ENCODE measurements around the gene QSOX2. TPM values are rescaled to one million over a fixed set of nuclear protein-coding genes. Genes with fewer than 3 reads are reported as not detected.

The QSOX2 gene
- total RNA-seq, 6 experiments from 2014 or later, result 2.9 to 8.7 (median 6.4) TPM

- 40% methylated on average over 15 of the region's 16 CpGs for WGBS (ENCODE audit: insufficient coverage, low coverage, low lambda C conversion rate, missing lambda C conversion rate)
- DNase-seq (no peak), ATAC-seq (peak; percentile 53 to 76 (median 60))
- peaks cover 0 to 4% (median 0%) of the 10 kb centered on the region in 4 donors for H3K36me3 ChIP-seq
- no peak overlapping the region for H3K27ac ChIP-seq
- H3K4me1 ChIP-seq, result peaks cover 0 to 26% (median 0%) of the 10 kb centered on the region in 4 donors
- H3K4me3 ChIP-seq, result no peak overlapping the region
- peaks cover 0 to 23% of the 10 kb centered on the region in 2 donors for H3K27me3 ChIP-seq
- no peak for TF ChIP-seq POLR2A (IDR thresholded peaks at IDR 0.05)
- no peak for TF ChIP-seq CTCF (IDR thresholded peaks at IDR 0.05)
- H3K9me3 ChIP-seq, result no peaks in the 10 kb centered on the region
- intact Hi-C loops (cut with DNase I), result no loop called here
Observed at GRCh38 chr9:136206602-136207275, 38.9 kb downstream of the QSOX2 start.

- peaks cover 0 to 26% (median 0%) of the 10 kb centered on the region in 4 donors for H3K4me1 ChIP-seq
- no peak overlapping the region for H3K27ac ChIP-seq
- no CpG with 5 or more reads among the region's 5 CpGs for WGBS (ENCODE audit: insufficient coverage, low coverage, low lambda C conversion rate, missing lambda C conversion rate)
- no peak overlapping the region for H3K4me3 ChIP-seq
- intact Hi-C loops (cut with DNase I), result no loop called here
- no peak for ATAC-seq
- H3K36me3 ChIP-seq, result no peaks in the 10 kb centered on the region
- H3K27me3 ChIP-seq, result peaks cover 10 to 29% of the 10 kb centered on the region in 2 donors
- no peak for TF ChIP-seq CTCF (IDR thresholded peaks at IDR 0.05)
- no peak for TF ChIP-seq POLR2A (IDR thresholded peaks at IDR 0.05)
- no peaks in the 10 kb centered on the region for H3K9me3 ChIP-seq
- no peak for DNase-seq
Observed at GRCh38 chr9:136205707-136205992, 40.0 kb downstream of the QSOX2 start.

- TF ChIP-seq POLR2A (IDR thresholded peaks at IDR 0.05) (no peak), CTCF (IDR thresholded peaks at IDR 0.05) (no peak)
- Histone ChIP-seq H3K27ac (no peak within 1 kb of the TSS), H3K4me3 (no peak within 1 kb of the TSS), H3K4me1 (peaks cover 0 to 26% (median 0%) of the 10 kb centered on the region in 4 donors), H3K9me3 (no peaks in the 10 kb centered on the region), H3K27me3 (peaks cover 16 to 29% of the 10 kb centered on the region in 2 donors), H3K36me3 (no peaks in the 10 kb centered on the region)
- peak; percentile 39 to 60 (median 50) for ATAC-seq
- WGBS (ENCODE audit: insufficient coverage, low coverage, low lambda C conversion rate, missing lambda C conversion rate), result 8% methylated on average over 9 of the region's 70 CpGs
- intact Hi-C loops (cut with DNase I), result no loop called here
- DNase-seq, result no peak
Observed at GRCh38 chr9:136204838-136205706, 40.5 kb downstream of the QSOX2 start, which contains the start of gene LHX3. Gene LHX3 (minus strand): TSS chr9:136205128. CDS start chr9:136205012, 116 bp downstream.

GRCh38 chr9:136204145-136204805, 41.3 kb downstream of the QSOX2 start:
- H3K36me3 ChIP-seq, result no peaks in the 10 kb centered on the region
- no peak overlapping the region for H3K4me3 ChIP-seq
- ATAC-seq (no peak), DNase-seq (no peak)
- H3K27me3 ChIP-seq, result peaks cover 16 to 35% of the 10 kb centered on the region in 2 donors
- WGBS (ENCODE audit: insufficient coverage, low coverage, low lambda C conversion rate, missing lambda C conversion rate), result 30% methylated on average over 2 of the region's 25 CpGs
- no peaks in the 10 kb centered on the region for H3K9me3 ChIP-seq
- no peak overlapping the region for H3K27ac ChIP-seq
- H3K4me1 ChIP-seq, result peaks cover 0 to 26% (median 0%) of the 10 kb centered on the region in 4 donors
- intact Hi-C loops (cut with DNase I), result no loop called here
- no peak for TF ChIP-seq POLR2A (IDR thresholded peaks at IDR 0.05)
- TF ChIP-seq CTCF (IDR thresholded peaks at IDR 0.05), result no peak

All from right lobe of liver (tissue), 6 donors.